Upper lobe of left lung (tissue), 6 donors: ENCODE data around the gene LUC7L3. TPM values are rescaled to one million over a fixed set of nuclear protein-coding genes. Genes with fewer than 3 reads are reported as not detected.

Experiments
- ATAC-seq, 2 donors: fragments of 200-7000 bp; cut with Tn5 transposase; one replicate each; pipeline ENCODE4 v1.9.1; 2022; ENCODE audit warnings: mild to moderate bottlenecking in 2 of 2, moderate library complexity in 2 of 2; ENCODE audit not compliant: low FRiP score in 2 of 2
- DNase-seq, 2 donors: peaks; one replicate each; pipeline ENCODE4 v3.0.0-alpha.2; 2019 to 2020
- H3K27ac ChIP-seq, 4 donors: fragments of 200-600 bp; sonication (generic); one replicate each; pipeline ENCODE4 v1.5.1; 2016 to 2019
- H3K27me3 ChIP-seq, 4 donors: fragments of 200-600 bp; sonication (generic); one replicate each; pipeline ENCODE4 v1.5.1; 2017 to 2019
- H3K36me3 ChIP-seq, 4 donors: fragments of 200-600 bp; sonication (generic); one replicate each; pipeline ENCODE4 v1.5.1; 2016 to 2019
- H3K4me1 ChIP-seq, 4 donors: fragments of 200-600 bp; sonication (generic); one replicate each; pipeline ENCODE4 v1.5.1; 2018 to 2019
- H3K4me3 ChIP-seq, 4 donors: fragments of 200-600 bp; sonication (generic); one replicate each; pipeline ENCODE4 v1.5.1; 2017 to 2019; ENCODE audit warnings: mild to moderate bottlenecking in 2 of 4, moderate library complexity in 1 of 4
- H3K9me3 ChIP-seq, 4 donors: fragments of 200-600 bp; sonication (generic); one replicate each; pipeline ENCODE4 v1.5.1; 2018 to 2019
- CTCF ChIP-seq, 6 experiments: fragments of 450-650 bp in 4 of 6; fragments of 200-600 bp in 2 of 6; sonication (generic) in 2 of 6; IDR thresholded peaks; one replicate each; pipeline ENCODE4 v1.5.1; 2016 to 2019; ENCODE audit warnings: antibody characterized with exemption in 6 of 6
- EP300 ChIP-seq, 4 donors: sonication (generic); formaldehyde crosslinking; IDR thresholded peaks; one replicate each; pipeline ENCODE4 v1.5.1; 2017; ENCODE audit warnings: antibody characterized with exemption in 4 of 4, control low read depth in 2 of 4
- POLR2A ChIP-seq, 4 donors: fragments of 450-650 bp; IDR thresholded peaks; one replicate each; pipeline ENCODE4 v1.5.1; 2016 to 2017; ENCODE audit warnings: antibody characterized with exemption in 4 of 4, mild to moderate bottlenecking in 2 of 4
- POLR2AphosphoS5 ChIP-seq, 2 donors: sonication (generic); formaldehyde crosslinking; IDR thresholded peaks; one replicate each; pipeline ENCODE4 v1.5.1; 2017; ENCODE audit warnings: antibody characterized with exemption in 2 of 2
- WGBS, 2 donors: methylation state at CpG; one replicate each; pipeline ENCODE4 v1.1.5; 2017 to 2018; 5-methylcytosine and 5-hydroxymethylcytosine counted together
- total RNA-seq, 6 donors: library from RNA; depleted of rRNA in 4 of 6; stranded (reverse); fragments of >200 nt in 4 of 6; gene quantifications; one replicate each; pipeline versions ENCODE4 v1.1.0 to v1.2.1, GENCODE V29; 2016 to 2021
- donor health status: DM: no; HTN: no; CAD: no; lungs with moderate emphysema.
- donor health status: DM: no; HTN: yes; CAD: no; lungs with severe emphysema.

Gene LUC7L3
- total RNA-seq, 6 donors from 2014 or later = 38.2 to 625 (median 91.4) TPM

- Histone ChIP-seq H3K27me3 (no peaks in the 10 kb centered on the region), H3K27ac (peak overlapping the region; percentile 29 to 68 (median 58)), H3K4me3 (no peak overlapping the region), H3K4me1 (peaks cover 28 to 48% (median 32%) of the 10 kb centered on the region in 4 donors), H3K36me3 (peaks cover 10 to 56% (median 41%) of the 10 kb centered on the region in 4 donors), H3K9me3 (no peaks in the 10 kb centered on the region)
- TF ChIP-seq CTCF (IDR thresholded peaks at IDR 0.05) (no peak), EP300 (IDR thresholded peaks at IDR 0.05) (no peak), POLR2A (IDR thresholded peaks at IDR 0.05) (no peak), POLR2AphosphoS5 (IDR thresholded peaks at IDR 0.05) (no peak)
- ATAC-seq (peak in 1 of 2 donors; percentile 67), DNase-seq (no peak)
- WGBS, 2 donors = 73 to 78% methylated on average over 5 of the region's 5 CpGs
These were observed 26.2 kb upstream of the LUC7L3 start for GRCh38 chr17:50693036-50693682.

DNA sequence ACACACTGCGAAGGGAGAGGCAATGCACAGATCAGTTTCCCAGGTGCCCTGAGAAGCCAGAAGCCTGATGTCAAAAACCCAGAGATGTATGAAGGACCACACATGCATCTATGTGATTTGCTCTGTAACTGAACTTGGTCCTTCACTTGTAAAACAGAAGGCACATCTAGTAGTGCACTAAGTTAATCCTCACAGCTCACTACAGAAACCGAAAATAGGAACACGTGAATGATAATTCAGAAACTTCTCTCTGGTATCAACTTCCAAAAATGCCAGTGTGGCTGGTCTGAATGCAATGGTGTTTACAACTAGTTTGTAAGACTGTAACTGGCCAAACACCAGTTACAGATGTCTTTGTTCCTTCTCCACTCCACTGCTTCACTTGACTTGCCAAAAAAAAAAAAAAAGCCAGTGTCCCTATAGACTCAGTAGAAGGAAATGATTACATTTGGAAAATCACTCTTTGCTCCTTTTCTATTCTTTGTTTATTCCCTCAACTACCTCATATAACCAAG, 23.0 kb upstream of the LUC7L3 start:
- H3K4me3 ChIP-seq = no peak overlapping the region
- ATAC-seq = no peak
- H3K9me3 ChIP-seq = no peaks in the 10 kb centered on the region
- no peaks in the 10 kb centered on the region for H3K27me3 ChIP-seq
- no peak for TF ChIP-seq CTCF (IDR thresholded peaks at IDR 0.05)
- TF ChIP-seq EP300 (IDR thresholded peaks at IDR 0.05) = no peak
- peaks cover 9 to 40% (median 18%) of the 10 kb centered on the region in 4 donors for H3K4me1 ChIP-seq
- no peak for DNase-seq
- peaks cover 14 to 81% (median 63%) of the 10 kb centered on the region in 4 donors for H3K36me3 ChIP-seq
- 85 to 88% methylated on average over 3 of the region's 3 CpGs for WGBS, 2 donors
- no peak overlapping the region for H3K27ac ChIP-seq

DNA sequence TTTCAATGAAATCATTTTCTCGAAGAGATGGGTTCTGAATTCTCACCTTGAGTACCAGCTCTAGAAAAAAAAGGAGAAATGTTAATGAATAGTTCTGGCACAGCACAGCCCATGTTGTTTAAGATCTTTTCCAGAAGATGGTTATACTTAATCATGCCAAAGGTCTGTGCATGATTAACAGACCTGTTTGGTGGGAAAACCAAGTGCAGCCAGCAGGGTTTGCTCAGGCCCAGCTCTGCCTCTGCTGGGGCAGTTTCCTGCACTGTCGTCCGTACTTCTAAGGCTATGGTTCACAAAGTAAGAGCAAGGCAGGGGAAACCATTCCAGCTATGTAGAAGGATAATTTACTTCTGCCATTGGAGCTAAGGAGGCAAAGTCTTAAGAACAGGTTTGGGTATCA, 22.3 kb upstream of the LUC7L3 start:
- no peaks in the 10 kb centered on the region for H3K27me3 ChIP-seq
- H3K4me3 ChIP-seq = no peak overlapping the region
- ATAC-seq = no peak
- H3K4me1 ChIP-seq = peaks cover 6 to 34% (median 13%) of the 10 kb centered on the region in 4 donors
- WGBS, 2 donors = 88 to 94% methylated on average over 3 of the region's 3 CpGs
- no peaks in the 10 kb centered on the region for H3K9me3 ChIP-seq
- DNase-seq = no peak
- H3K36me3 ChIP-seq = peaks cover 14 to 84% (median 63%) of the 10 kb centered on the region in 4 donors
- H3K27ac ChIP-seq = no peak overlapping the region
- TF ChIP-seq POLR2A (IDR thresholded peaks at IDR 0.05) (no peak), EP300 (IDR thresholded peaks at IDR 0.05) (no peak), POLR2AphosphoS5 (IDR thresholded peaks at IDR 0.05) (no peak), CTCF (IDR thresholded peaks at IDR 0.05) (no peak)

- H3K4me3 ChIP-seq = no peak overlapping the region
- TF ChIP-seq POLR2A (IDR thresholded peaks at IDR 0.05) (no peak), POLR2AphosphoS5 (IDR thresholded peaks at IDR 0.05) (no peak)
- peaks cover 14 to 84% (median 63%) of the 10 kb centered on the region in 4 donors for H3K36me3 ChIP-seq
- WGBS, 2 donors = 65 to 71% methylated on average over 3 of the region's 3 CpGs
- peaks cover 3 to 28% (median 6%) of the 10 kb centered on the region in 4 donors for H3K4me1 ChIP-seq
- H3K27ac ChIP-seq = no peak overlapping the region
- H3K27me3 ChIP-seq = no peaks in the 10 kb centered on the region
- DNase-seq = no peak
- H3K9me3 ChIP-seq = no peaks in the 10 kb centered on the region
- no peak for ATAC-seq
These were observed 21.6 kb upstream of the LUC7L3 start for GRCh38 chr17:50697663-50698272.

- peaks cover 14 to 78% (median 55%) of the 10 kb centered on the region in 4 donors for H3K36me3 ChIP-seq
- DNase-seq (no peak), ATAC-seq (no peak)
- WGBS, 2 donors = 87 to 93% methylated on average over 7 of the region's 7 CpGs
- H3K9me3 ChIP-seq = no peaks in the 10 kb centered on the region
- H3K27me3 ChIP-seq = no peaks in the 10 kb centered on the region
- no peak overlapping the region for H3K27ac ChIP-seq
- H3K4me1 ChIP-seq = peaks cover 0 to 30% (median 10%) of the 10 kb centered on the region in 4 donors
- H3K4me3 ChIP-seq = no peak overlapping the region
- no peak for TF ChIP-seq CTCF (IDR thresholded peaks at IDR 0.05)
- TF ChIP-seq POLR2A (IDR thresholded peaks at IDR 0.05) = no peak
- no peak for TF ChIP-seq EP300 (IDR thresholded peaks at IDR 0.05)
- TF ChIP-seq POLR2AphosphoS5 (IDR thresholded peaks at IDR 0.05) = no peak
These were observed 20.0 kb upstream of the LUC7L3 start for GRCh38 chr17:50699410-50699809.
